HG03103 (cell line): ENCODE measurements around the gene FCHO2.

ENCODE experiments used
- ATAC-seq: cut with Tn5 transposase; IDR thresholded peaks from one replicate; pipeline ENCODE4 v1.9.1; 2021; ENCODE audit warnings: low read depth; ENCODE audit not compliant: unreplicated experiment

FCHO2 gene

DNA sequence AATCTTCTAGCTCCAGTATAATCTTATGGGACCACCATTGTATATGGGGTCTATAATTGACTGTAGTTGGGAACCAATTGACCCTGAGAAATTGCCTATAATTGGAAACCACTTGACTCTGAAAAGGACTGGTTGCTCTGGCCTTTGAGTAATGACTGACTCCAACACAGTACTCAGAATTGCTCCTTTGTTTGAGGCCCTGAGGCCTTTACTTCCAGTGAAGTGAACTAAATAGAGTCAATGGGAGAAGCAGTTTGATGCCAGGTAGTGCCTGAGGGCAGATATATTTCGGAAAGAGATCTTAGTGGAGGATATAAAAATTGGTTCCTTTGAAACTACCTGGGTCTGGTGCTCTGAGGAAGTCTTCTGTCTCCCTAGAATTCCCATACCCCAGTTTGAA is 148.5 kb downstream of the FCHO2 start:
- ATAC-seq = no peak

DNA sequence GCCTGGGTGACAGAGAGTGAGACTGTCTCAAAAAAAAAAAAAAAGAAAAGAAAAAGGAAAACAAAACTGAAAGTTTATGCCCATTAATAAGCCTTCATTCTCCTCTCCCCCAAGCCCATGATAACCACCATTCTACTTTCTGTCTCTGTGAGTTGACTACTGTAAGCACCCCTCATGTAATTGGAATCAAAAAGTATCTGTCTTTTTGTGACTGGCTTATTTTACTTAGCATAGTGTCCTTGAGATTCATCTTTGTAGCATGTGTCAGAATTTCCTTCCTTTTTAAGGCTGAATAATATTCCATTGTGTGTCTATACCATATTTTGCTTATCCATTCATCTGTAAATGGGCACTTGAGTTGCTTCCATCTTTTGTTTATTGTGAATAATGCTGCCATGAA is 150.5 kb downstream of the FCHO2 start:
- no peak for ATAC-seq

DNA sequence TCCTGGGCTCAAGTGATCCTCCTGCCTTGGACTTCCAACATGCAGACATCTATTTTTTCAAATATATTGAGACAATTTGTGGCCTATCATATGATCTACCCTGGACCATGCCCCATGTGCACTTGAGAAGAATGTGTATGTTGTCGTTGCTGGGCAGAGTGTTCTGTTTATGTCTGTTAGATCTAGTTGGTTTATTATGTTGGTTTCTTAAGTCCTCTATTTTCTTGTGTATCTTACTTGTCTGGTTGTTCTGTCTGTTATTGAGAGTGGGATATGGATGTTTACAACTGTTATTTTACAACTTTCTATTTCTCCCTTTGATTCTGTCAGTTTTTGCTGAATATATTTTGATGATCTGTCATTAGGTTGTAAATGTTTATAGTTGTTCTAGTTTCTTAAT is 154.3 kb downstream of the FCHO2 start:
- no peak for ATAC-seq

DNA sequence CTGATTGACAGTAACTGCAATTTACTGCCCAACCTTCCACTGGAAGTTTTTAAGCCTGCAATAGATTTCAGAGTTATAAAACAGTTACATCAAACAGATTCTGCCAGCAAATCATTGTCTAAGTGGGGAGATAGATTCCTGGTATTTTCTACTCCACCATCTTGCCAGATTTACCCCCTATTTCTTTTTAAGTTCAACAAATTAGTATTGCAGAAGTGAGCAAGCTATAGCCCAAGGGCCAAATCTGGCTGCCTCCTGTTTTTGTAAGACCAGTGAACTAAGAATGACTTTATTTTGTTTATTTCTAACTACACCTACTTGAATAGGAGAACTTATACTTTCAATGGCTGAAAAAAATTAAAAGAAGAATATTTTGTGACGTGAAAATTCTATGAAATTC is 155.7 kb downstream of the FCHO2 start:
- no peak for ATAC-seq

DNA sequence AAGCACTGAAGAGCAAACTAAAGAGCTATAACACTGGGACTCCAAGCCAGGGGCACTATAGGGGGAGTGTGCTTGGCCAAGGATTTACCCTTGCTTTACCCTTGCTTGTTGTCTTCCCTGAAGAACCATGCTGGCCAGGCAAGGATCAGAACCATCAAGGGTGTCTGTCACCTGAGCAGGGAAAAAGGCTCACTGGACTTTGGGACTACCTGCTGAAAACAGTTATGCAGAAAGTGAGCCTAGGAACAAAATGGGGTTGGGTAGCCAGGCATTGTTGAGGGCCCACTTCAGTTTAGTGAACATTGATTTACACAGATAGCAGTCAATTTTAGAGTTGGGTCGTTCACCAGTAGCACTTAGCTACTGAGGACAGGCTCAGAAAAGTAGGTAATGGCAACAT is 156.5 kb downstream of the FCHO2 start:
- ATAC-seq = no peak

DNA sequence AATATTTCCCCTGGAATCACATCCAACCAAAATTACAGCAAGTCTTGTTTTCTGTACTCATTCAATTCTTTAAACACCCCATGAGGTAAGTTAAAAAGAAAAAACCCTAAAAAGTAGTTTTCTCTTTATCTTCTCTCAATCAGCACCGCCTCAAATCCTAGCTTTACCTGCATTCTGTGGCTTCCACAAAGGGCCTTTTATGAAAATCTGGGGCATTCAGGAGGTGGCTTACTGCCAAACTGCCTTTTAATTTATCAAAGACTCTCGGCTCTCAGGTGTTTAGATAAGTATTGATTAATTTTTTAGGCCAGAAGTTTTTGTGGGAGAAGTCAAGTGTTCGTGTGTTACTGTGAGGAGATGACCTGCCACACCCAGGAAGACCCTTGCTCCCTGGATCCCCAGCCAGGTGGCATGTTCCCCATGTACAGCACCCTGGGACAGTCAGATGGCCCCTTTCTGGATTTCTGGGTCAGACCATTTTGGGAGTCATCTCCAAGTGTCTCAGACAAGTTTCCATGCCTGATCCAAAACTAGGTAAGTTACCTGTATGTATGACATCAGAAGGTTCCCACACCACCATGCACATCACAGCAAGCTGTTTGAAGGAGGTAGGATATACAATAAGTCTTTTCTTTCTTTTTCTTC is 158.3 kb downstream of the FCHO2 start:
- no peak for ATAC-seq

DNA sequence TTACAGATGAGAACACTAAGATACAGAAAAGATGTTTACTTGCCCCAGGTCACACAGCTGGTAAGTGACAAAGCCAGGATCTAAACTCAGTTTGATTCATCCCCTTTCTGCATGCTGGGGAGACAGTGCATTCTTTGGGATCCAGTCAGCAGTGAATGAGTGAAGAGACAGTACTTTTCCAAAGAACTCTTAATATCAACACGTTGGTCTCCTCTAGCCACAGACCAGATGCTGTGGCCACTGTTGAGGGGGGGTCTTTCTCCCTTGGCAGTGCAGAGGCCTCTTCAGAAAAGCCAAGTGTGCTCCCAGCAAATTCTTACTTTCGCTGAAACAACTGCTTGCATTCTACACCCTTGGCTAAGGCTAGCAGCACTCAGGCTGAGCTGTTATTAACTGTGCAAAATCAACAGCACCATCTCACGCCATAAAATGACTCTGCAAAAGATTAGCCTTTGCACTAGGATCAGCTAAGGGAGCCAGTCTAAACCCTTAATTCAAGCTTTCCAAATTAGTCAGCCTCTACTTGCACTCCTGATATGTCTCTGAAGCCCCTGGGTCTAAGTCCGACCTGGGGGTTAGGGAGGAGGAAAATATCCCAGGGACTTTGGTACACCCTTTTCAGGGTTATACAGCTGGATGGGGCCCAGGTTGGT is 159.7 kb downstream of the FCHO2 start:
- no peak for ATAC-seq

DNA sequence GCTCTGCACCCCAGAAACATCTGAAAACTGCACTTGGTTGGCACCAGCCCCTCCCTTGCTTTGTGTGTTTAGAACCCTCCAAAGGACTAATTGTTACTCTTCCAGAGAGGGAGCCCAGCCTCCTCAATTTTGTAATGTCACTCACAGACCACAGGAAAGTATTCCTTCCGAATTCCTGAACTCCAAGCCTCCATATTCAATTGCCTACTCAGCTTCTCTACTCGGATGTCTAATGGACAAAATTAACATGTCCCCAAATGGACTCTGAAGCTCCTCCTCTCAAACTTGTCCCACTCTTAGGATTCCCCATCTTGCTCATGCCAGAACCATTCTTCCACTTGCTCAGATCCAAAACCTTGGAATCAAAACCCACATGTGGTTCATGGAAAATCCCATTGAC is 160.7 kb downstream of the FCHO2 start:
- ATAC-seq = no peak

DNA sequence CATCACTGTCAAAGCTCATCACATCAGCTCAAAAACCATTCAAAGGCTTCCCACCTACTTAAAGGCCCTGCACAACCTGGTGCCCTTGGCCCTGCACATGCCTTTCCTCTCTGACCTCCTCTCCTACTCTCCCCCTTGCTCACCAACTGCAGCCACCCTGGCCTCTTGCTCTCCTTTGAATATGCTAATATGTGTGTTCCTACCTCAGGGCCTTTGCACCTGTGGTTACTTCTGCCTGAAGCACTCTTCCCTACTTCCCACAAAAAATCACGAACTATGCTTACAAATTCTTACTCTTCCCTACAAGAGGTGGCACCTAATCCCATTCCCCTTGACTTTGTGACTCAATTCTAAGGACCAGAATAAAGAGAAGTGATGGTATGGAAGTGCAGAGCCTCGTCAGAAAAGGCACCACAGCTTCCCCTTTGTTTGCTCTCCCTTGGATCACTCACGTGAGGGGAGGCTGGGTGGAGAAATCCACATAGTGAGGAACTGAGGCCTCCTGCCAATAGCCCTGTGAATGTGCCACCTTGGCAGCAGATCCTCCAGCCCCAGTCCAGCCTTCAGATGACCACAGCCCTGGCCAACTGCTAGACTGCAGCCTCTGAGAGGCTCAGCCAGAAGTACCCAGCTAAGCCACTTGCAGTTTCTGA is 161.4 kb downstream of the FCHO2 start:
- no peak for ATAC-seq

DNA sequence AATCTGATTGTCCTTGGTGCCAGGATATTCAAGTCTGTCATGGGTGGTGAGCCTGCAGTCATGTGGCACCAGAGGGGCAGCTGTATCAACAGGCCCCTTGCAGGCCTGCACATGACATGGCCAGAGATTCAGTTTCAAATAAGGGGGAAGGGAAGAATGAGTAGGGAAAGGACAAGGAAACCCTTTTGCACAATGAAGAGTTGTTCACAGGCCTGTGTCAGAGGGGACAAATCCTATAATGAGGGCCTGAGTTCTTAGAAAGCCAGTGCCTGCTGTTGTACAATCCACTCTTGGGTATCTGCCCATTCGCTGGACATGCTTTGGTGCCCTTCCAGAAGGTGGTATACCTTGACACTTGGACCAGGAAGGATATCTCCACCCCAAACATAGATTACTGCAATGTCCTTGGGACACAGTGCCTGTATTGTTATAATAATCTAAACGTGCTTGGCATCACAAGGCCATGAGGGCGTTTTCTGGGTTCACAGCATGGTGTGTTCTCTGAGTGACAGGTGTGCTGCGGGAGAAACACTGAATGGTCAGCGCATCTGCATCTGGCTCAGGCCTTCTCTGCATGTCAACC is 162.6 kb downstream of the FCHO2 start:
- ATAC-seq = no peak

DNA sequence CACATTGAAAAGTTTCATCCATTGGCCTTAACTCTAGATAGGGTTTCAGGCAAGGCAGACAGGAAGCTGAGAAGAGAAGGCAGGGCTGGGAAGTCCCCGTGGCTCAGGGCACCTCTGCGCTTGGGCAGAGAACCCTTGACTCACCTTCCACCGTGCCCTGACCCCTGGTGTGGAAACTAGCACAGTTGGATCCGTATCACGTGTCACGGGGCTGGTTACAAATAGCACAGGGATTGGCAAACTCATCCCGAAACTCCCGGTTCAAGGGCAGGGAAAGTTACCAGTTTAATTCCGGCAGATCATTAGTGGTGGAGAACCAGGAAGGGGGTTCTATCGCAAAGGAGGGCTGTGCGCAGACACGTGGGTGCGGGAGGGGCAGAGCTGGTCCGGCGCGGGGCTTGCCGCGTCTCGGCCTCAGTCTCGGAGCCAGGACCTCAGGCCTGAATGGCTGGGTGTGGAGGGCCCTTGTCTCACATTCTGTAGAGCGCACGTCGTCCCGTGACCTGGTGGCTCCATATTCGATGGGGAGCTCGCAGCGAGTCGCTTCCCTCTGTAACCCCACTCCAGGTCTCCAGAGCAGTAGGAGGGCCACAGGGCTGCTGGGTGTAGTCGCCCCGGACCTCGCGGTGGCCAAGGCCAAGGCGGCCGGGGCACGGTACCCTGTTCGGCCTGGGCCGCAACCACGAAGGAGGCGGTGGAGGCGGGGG is 163.8 kb downstream of the FCHO2 start:
- ATAC-seq = no peak

DNA sequence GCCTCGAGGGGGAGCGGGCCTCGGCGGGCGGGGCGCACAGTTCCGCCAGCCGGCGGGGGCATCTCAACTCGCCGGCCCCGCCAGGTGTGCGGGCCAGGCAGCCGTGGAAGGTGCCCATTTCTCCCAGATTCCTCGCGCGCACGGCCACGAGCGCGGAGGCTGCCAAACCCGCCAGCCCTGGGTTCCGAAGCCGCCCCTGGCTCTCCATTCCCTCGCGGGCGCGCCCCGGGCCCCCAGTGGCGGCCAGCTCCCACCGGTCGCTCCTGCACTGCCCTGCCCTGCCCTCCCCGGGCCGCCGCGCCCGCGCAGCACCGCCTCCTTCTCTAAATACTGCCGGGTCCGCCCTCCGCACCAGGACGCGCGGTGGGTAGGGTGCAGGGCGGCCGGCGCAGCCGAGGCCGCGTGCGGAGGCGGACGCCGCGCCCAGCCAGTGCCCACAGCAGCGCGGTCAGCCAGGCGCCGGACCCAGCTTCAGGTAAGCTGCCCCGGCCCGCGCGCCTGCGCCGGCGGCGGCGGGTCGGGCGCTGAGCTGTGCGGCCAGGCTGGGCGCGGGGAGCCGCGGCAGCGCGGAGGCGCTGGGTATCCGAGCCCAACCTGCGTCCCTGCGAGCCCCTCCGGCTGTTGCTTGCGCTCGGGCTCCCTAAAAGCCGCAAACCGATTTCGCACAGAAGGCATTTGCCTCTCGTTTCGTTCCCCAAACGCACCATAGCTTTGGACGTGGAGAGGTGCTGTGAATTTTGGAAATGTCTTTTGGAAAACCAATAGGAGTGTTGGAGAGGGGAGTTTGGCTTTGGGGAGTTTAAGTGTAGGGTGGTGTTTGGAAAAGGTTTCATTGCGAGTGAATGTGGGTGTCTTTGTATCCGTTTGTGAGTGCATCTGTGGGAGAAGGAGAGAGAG is 164.6 kb downstream of the FCHO2 start, which contains the start of gene TMEM171:
Gene TMEM171 (plus strand): TSS at position 354 of the 897 bp plus-strand sequence. CDS start 2,799 bp downstream, outside the sequence.
- ATAC-seq = no peak

DNA sequence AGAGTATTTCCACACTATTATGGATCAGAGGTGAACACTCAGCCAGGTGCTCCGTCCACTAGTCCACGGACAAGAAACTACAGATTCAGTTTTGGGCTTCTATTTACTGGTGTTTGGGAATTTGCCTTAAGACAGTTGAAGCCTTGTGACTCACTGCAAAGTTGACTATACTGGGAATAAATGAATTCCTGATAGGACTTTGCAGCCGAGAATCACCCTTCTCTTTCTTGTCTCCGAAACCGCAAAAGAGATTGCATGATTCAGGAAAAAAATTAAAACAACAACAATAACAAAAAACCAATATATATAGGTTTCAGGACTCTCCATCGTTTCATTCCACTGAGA is 165.2 kb downstream of the FCHO2 start:
- ATAC-seq = no peak

DNA sequence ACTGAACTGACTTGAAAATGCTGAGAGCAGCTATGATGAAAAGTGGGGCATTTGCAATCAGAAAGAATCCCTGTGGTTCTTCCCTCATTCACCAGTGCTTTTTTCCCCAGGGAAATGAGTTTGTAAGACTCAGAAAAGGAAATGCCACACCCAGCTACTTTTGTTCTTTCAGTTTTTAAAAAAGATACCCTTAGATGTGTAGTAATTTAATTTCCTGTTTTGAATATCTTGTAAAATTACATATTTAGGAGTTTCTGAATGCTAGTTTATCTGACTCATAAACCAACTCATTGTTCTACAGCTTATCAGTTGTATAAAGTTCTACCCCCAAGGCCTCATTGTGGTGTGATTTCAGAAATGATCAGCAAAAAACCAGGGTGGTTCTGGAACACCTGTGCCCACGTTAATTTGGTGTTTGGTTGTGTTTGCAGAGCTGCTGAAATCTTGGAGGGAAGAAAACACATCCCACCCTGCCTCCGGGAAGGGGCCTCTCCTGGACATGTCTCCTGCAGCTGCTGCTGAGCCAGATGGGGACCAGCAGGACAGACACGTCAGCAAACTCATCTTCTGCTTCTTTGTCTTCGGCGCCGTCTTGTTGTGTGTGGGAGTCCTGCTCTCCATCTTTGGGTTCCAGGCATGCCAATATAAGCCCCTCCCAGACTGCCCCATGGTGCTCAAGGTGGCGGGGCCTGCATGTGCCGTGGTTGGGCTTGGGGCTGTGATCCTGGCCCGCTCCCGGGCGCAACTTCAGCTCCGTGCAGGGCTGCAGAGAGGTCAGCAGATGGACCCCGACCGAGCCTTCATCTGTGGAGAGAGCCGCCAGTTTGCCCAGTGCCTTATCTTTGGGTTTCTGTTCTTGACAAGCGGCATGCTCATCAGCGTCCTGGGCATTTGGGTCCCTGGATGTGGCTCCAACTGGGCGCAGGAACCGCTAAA is 167.3 kb downstream of the FCHO2 start:
- no peak for ATAC-seq

DNA sequence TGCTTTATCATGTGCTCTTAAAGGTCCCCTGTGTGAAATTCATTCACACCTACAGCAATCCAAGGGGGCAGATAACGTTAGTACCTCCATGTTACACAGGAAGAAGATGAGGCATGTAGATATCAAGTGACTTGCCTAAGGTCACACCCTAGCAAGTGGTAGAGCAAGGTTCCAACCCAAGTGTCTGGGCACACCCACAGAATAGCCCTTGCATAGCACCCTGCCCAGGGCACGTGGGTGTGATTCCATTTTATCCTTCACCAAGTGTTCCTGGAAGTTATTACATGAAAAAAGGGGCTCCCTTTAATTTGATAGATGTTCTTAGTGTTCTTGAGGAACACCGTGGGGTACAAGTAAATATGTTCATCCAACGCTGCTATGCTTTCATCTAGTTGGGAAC is 169.4 kb downstream of the FCHO2 start:
- ATAC-seq = no peak

DNA sequence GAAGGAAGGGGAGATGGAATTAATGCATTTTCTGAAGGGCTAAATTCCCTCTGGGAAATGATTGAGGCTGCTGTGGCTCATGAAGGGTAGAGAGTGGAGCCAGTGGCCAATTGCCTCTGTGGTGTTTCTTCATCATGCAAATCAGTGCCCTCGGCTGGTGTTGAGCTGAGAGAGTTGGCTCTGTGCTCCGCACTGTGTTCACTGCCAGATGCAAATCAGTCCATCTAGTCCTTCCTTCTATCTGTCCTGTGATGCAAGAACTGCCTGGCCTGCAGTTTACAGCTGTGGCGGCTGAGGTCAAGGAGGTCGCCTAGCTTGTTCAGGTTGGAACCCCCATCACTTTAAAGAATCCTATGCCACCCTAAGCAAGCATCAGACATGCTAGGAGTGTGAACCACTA is 170.5 kb downstream of the FCHO2 start:
- no peak for ATAC-seq

DNA sequence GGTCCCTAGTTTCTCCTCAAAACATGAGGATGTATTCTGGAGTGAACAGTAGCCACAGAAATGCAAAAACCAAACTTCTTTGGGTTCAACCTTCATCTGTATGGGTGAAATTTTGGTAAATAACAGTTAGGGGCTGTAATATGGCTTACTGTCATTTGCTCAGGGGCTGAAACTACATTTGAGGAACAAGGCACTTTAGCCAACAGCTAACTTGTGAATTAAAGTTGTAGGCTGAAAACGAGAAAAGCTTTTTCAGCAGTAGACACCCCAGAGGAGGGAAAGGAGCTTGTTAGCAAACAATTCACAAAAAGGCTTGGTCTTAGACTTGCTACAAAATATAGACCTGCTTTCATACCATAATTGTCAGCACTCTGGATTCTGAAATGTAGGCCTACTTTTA is 171.1 kb downstream of the FCHO2 start:
- no peak for ATAC-seq

DNA sequence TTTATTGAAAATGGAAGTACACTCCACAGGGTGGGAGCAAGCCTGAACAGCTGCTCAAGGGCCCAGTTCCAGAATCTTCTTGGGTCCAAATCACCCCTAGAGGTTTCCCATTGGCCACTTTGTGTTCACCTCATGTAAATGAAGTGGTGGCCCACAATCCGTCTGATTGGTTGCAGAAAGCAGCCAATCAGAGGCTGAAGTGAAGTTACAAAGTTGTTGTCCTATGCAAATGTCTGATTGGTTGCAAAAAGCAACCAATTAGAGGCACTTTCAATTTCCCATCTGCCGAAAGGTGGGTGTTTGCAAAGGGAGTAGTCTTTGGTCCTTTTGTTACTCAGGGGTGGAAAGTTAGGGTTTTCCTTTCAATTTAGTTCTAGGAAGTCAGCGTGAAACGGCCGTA is 173.3 kb downstream of the FCHO2 start:
- ATAC-seq = no peak

DNA sequence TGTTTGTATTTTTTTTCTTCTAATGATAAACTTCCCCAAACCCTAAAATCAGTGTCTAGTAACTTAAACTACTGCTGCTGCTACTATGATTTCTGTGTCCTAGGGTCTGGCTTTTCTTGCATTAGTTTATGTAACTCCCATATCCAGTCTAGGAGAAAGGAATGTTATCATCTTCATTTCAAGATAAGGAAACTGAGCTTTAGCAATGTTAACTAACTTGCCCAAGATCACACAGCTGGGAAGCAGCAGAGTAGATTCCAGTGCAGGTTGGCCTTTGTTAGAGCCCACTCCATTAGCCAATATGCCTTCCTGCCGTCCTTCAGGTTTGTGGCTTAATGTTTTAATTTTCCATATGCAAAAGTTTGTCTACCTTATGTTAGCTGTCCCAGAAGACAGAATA is 175.0 kb downstream of the FCHO2 start:
- ATAC-seq = no peak
